ENCODE data around the gene KIF17.
"Not testable (repeated sequence)": the region's sequence is repeated elsewhere in the genome, so short reads cannot be mapped to it uniquely, and the experiment has no call there.

Gene KIF17

GRCh38 chr1:20685099-20685662 is 32.6 kb downstream of the KIF17 start:
- no peak for DNase-seq

GRCh38 chr1:20684651-20685050 is 33.2 kb downstream of the KIF17 start:
- no peak for DNase-seq

- DNase-seq: no peak
Observed at GRCh38 chr1:20684050-20684620, 33.7 kb downstream of the KIF17 start.

GRCh38 chr1:20683614-20684013 is 34.2 kb downstream of the KIF17 start:
- no peak for DNase-seq

GRCh38 chr1:20682571-20683236 is 35.1 kb downstream of the KIF17 start:
- DNase-seq: no peak

- DNase-seq: no peak
Observed at GRCh38 chr1:20681999-20682398, 35.8 kb downstream of the KIF17 start.

- DNase-seq: no peak
Observed at GRCh38 chr1:20680269-20680668, 37.5 kb downstream of the KIF17 start.

GRCh38 chr1:20678599-20678998 is 39.2 kb downstream of the KIF17 start:
- DNase-seq: no peak

- not testable (repeated sequence) for DNase-seq
Observed at GRCh38 chr1:20673626-20674025, 44.2 kb downstream of the KIF17 start.

GRCh38 chr1:20672265-20672632 is 45.6 kb downstream of the KIF17 start:
- DNase-seq: no peak

- DNase-seq: no peak
Observed at GRCh38 chr1:20670936-20671335, 46.9 kb downstream of the KIF17 start.

GRCh38 chr1:20668581-20668980 is 49.2 kb downstream of the KIF17 start:
- DNase-seq: no peak

GRCh38 chr1:20666804-20667203 is 51.0 kb downstream of the KIF17 start:
- no peak for DNase-seq

- no peak for DNase-seq
Observed at GRCh38 chr1:20666146-20666545, 51.7 kb downstream of the KIF17 start.

- DNase-seq: no peak
Observed at GRCh38 chr1:20665726-20666125, 52.1 kb downstream of the KIF17 start.

GRCh38 chr1:20663969-20664715 is 53.7 kb downstream of the KIF17 start:
- DNase-seq: no peak

- DNase-seq: no peak
Observed at GRCh38 chr1:20663365-20663764, 54.4 kb downstream of the KIF17 start.

- DNase-seq: no peak
Observed at GRCh38 chr1:20662110-20662475, 55.7 kb downstream of the KIF17 start.

GRCh38 chr1:20661207-20662109 is 56.3 kb downstream of the KIF17 start, which contains the start of gene DDOST:
Gene DDOST, minus strand, starts transcription at chr1:20661369. Its CDS starts 19 bp downstream, at chr1:20661350.
- DNase-seq: peak; percentile 94 to 95

GRCh38 chr1:20660847-20661206 is 57.0 kb downstream of the KIF17 start:
- DNase-seq: no peak

GRCh38 chr1:20660363-20660762 is 57.4 kb downstream of the KIF17 start:
- no peak for DNase-seq

- DNase-seq: no peak
Observed at GRCh38 chr1:20658166-20658915, 59.5 kb downstream of the KIF17 start.

Measured in stimulated activated CD4-positive, alpha-beta T cell treated with anti-CD3 and anti-CD28 coated beads, Interleukin-2, amount 100 ng/mL, for 24 hours (primary cell).